HEK293T (cell line): ENCODE data around the gene ORC3.
"Not testable (repeated sequence)": the region's sequence is repeated elsewhere in the genome, so short reads cannot be mapped to it uniquely, and the experiment has no call there.

Experiments
- CTCF ChIA-PET: fragments of 350-600 bp; formaldehyde crosslinking; extraction: SDS; loops from one replicate; lab custom pipeline; 2021; ENCODE audit warnings: antibody characterized with exemption, inconsistent platforms; lab: Yijun Ruan, JAX
- POLR2A ChIA-PET: fragments of 350-600 bp; formaldehyde crosslinking; extraction: SDS; loops from one replicate; lab custom pipeline; 2020; ENCODE audit warnings: antibody characterized with exemption, inconsistent platforms; lab: Yijun Ruan, JAX
- DNase-seq: peaks from one replicate; pipeline ENCODE4 v3.0.0; 2012; ENCODE audit warnings: mixed read lengths; ENCODE audit errors: extremely low spot score
- ARNT ChIP-seq: fragments of 450-650 bp; IDR thresholded peaks from 2 replicates; pipeline ENCODE4 v1.6.1; 2017; ENCODE audit warnings: mild to moderate bottlenecking
- BHLHE40 ChIP-seq: fragments of 450-650 bp; IDR thresholded peaks from 2 replicates; pipeline ENCODE4 v1.6.1; 2016; ENCODE audit warnings: mild to moderate bottlenecking, moderate library complexity, borderline replicate concordance
- CTBP1 ChIP-seq: fragments of 450-650 bp; IDR thresholded peaks from 2 replicates; pipeline ENCODE4 v1.6.1; 2016; ENCODE audit warnings: borderline replicate concordance
- ELF4 ChIP-seq: fragments of 450-650 bp; IDR thresholded peaks from 2 replicates; pipeline ENCODE4 v1.6.1; 2017; ENCODE audit warnings: antibody characterized with exemption
- FOXA1 ChIP-seq: fragments of 450-650 bp; IDR thresholded peaks from 2 replicates; pipeline ENCODE4 v1.6.1; 2016; ENCODE audit warnings: mild to moderate bottlenecking
- FOXK2 ChIP-seq: fragments of 450-650 bp; IDR thresholded peaks from 2 replicates; pipeline ENCODE4 v1.6.1; 2016; ENCODE audit warnings: mild to moderate bottlenecking
- FOXM1 ChIP-seq: fragments of 450-650 bp; IDR thresholded peaks from 2 replicates; pipeline ENCODE4 v1.6.1; 2017; ENCODE audit warnings: mild to moderate bottlenecking, borderline replicate concordance
- HDGF ChIP-seq: fragments of 450-650 bp; IDR thresholded peaks from 2 replicates; pipeline ENCODE4 v1.6.1; 2017; ENCODE audit warnings: antibody characterized with exemption, borderline replicate concordance
- LEF1 ChIP-seq: fragments of 450-650 bp; IDR thresholded peaks from 2 replicates; pipeline ENCODE4 v1.6.1; 2017; ENCODE audit warnings: mild to moderate bottlenecking, borderline replicate concordance
- NFRKB ChIP-seq: fragments of 450-650 bp; IDR thresholded peaks from 2 replicates; pipeline ENCODE4 v1.6.1; 2016; ENCODE audit warnings: mild to moderate bottlenecking, moderate library complexity
- SUZ12 ChIP-seq: fragments of 450-650 bp; IDR thresholded peaks from 2 replicates; pipeline ENCODE4 v1.6.1; 2016; ENCODE audit warnings: mild to moderate bottlenecking
- TARDBP ChIP-seq: fragments of 450-650 bp; IDR thresholded peaks from 2 replicates; pipeline ENCODE4 v1.6.1; 2016
- TF ChIP-seq, protein P1 (sequence below): fragments of 450-650 bp; IDR thresholded peaks from 2 replicates; pipeline ENCODE4 v1.6.1; 2016

ORC3 gene

DNA sequence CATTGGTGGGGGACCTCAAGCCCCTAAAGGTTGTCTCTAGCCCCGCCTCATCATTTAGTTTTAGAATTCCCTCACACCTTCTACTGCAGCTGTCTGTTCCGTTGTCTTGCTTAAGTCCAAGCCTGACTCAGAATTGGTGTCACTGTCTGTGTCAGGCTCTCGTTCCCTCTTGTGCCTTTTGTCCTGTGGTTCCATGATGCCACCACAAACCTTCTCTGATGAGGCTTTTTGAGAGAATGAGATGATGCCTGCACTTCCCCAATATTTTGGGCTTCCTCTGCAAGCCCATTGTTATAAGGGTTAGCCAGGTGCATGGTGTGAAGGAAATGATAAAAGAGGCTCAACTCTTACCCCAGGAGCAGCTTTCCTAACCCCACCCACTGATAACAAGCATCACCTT, 120.2 kb downstream of the ORC3 start:
- no peak for DNase-seq
- ChIA-PET CTCF (interaction anchor here (0.7 kb wide), 1 partner anchor 17 kb away, joined by 4 read pairs; no protein-coding TSS in a partner anchor), POLR2A (no interaction called here)
- TF ChIP-seq NFRKB (no peak), SUZ12 (no peak), BHLHE40 (no peak), TARDBP (no peak), ELF4 (no peak), HDGF (no peak), FOXK2 (no peak), CTBP1 (no peak), FOXM1 (no peak), FOXA1 (no peak)
- TF ChIP-seq, protein P1, sequence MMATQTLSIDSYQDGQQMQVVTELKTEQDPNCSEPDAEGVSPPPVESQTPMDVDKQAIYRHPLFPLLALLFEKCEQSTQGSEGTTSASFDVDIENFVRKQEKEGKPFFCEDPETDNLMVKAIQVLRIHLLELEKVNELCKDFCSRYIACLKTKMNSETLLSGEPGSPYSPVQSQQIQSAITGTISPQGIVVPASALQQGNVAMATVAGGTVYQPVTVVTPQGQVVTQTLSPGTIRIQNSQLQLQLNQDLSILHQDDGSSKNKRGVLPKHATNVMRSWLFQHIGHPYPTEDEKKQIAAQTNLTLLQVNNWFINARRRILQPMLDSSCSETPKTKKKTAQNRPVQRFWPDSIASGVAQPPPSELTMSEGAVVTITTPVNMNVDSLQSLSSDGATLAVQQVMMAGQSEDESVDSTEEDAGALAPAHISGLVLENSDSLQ: no peak

DNA sequence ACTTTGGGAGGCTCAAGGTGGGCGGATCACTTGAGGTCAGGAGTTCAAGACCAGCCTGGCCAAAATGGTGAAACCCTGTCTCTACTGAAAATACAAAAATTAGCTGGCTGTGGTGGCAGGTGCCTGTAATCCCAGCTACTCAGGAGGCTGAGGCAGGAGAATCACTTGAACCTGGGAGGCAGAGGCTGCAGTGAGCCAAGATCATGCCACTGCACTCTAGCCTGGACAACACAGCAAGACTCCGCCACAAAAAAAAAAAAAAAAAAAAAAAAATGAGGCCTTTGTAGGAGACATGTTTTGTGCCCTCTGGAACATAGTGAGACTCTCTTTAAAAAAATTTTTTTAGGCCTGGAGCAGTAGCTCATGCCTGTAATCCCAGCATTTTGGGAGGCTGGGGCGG, 122.8 kb downstream of the ORC3 start:
- DNase-seq, CTCF ChIA-PET: not testable (repeated sequence)
- POLR2A ChIA-PET: interaction anchor here (1.1 kb wide), 1 partner anchor 11 kb away, joined by 4 read pairs; the partner anchor contains the start of gene AKIRIN2

DNA sequence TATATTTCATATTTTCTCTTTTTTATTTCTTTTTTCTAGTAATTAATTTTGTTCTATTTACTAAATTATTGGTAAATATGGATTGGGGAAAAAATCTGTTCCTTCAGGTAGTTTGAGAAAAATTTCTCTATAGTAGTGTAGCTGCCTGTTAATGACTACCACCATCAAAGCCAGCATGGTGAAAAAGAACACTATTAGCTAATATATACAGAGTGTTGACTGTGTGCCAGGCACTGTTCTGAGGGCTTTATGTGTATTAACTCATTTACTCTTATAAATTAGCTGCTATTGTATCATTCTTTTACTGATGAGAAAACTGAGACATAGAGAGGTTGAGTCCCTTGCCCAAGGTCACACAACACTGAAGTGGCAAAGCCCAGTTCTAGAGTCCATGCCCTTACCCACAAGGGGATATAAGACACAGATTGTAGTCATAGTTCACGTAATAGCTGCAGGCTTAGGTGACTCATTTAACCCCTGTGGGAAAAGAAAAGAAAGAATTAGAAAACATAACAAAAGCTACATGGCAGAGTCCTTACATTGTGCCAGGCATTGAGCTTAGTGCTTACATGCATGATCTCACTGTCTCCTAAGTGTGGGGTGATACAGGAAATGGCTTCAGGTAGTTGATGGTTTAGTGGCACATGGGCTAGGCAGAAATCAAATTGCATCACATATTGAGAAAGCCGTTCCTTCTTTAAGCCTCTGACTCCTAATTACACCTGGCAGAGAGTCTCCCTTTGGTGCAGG, 124.3 kb downstream of the ORC3 start:
- no peak for DNase-seq
- CTCF ChIA-PET: interaction anchor here (0.6 to 1.3 kb wide), 2 partner anchors 9 to 518 kb away, joined by 3 to 5 read pairs; no protein-coding TSS in a partner anchor
- TF ChIP-seq LEF1: no peak
- TF ChIP-seq ARNT: no peak
- TF ChIP-seq BHLHE40: no peak
- POLR2A ChIA-PET: interaction anchor here (0.9 to 1.2 kb wide), 2 partner anchors 12 kb away, joined by 3 read pairs; partner anchors contain the start of gene AKIRIN2
